NT2/D1 (cell line): ENCODE results near the gene NPPB.
"Not testable (repeated sequence)": the region's sequence is repeated elsewhere in the genome, so short reads cannot be mapped to it uniquely, and the experiment has no call there.

Experiments used
- DNase-seq: peaks from one replicate; pipeline ENCODE4 v3.0.0-alpha.2; 2011; ENCODE audit warnings: low read depth, low spot score
- H3K27me3 ChIP-seq: 2 replicates; pipeline ENCODE4 v1.6.0; 2011; ENCODE audit warnings: mild to moderate bottlenecking; ENCODE audit not compliant: insufficient read length, insufficient read depth
- H3K36me3 ChIP-seq: 2 replicates; pipeline ENCODE4 v1.6.1; 2011; ENCODE audit warnings: mild to moderate bottlenecking, low read length, mixed read lengths; ENCODE audit not compliant: insufficient read depth, insufficient read length
- H3K4me1 ChIP-seq: 2 replicates; pipeline ENCODE4 v1.5.1; 2011; ENCODE audit not compliant: insufficient read depth, insufficient read length
- H3K4me3 ChIP-seq: 2 replicates; pipeline ENCODE4 v1.5.1; 2011; ENCODE audit warnings: low read depth; ENCODE audit not compliant: insufficient read length
- H3K9ac ChIP-seq: 2 replicates; pipeline ENCODE4 v1.6.0; 2011; ENCODE audit warnings: low read depth; ENCODE audit not compliant: insufficient read length
- H3K9me3 ChIP-seq: 2 replicates; pipeline ENCODE4 v1.5.1; 2011; ENCODE audit warnings: mild to moderate bottlenecking, low read length; ENCODE audit not compliant: insufficient read depth
- SUZ12 ChIP-seq: IDR thresholded peaks from 2 replicates; pipeline ENCODE4 v1.6.1; 2011; ENCODE audit not compliant: insufficient read length, insufficient read depth; ENCODE audit errors: extremely low read depth
- YY1 ChIP-seq: IDR thresholded peaks from 2 replicates; pipeline ENCODE4 v1.6.1; 2011; ENCODE audit not compliant: insufficient read length, insufficient read depth
- ZNF274 ChIP-seq: IDR thresholded peaks from 2 replicates; pipeline ENCODE4 v1.6.1; 2011; ENCODE audit warnings: mild to moderate bottlenecking, low read depth, low read length

Gene NPPB

DNA sequence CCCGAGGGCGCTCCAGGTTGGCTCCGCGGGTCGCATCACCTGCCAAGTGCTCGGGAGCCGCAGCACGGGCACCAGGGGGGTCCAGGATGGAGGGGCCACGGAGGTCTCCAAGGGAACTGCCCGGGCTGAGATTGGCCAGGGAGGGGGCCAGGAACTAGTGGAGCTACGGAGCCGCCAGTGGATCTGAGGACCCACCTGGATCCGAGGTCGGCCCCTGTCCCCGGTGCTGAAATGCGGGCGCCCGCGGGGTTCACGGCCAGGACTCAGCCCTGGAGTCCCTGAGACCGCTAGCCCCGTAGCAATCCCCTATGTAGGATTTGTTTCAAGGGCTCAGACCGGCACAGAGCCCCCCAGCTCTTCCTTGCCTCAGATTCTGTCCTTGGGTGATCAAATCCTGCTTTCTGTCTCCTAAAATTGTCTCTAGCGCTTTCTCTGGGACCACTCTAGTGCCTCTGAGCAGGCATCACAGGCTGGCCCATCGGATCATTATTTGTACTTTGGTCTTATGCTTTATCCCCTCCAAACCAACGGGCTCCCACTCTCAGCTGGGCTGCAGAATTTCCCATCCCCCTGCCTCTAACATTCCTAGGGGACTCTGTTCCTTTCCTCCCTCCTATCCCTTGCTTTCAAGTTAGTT is 40.2 kb upstream of the NPPB start:
- no peaks in the 10 kb centered on the region for H3K36me3 ChIP-seq
- H3K27me3 ChIP-seq: no peaks in the 10 kb centered on the region
- no peak overlapping the region for H3K4me3 ChIP-seq
- TF ChIP-seq YY1 (no peak), SUZ12 (no peak), ZNF274 (no peak)
- H3K4me1 ChIP-seq: no peaks in the 10 kb centered on the region
- H3K9me3 ChIP-seq: no peaks in the 10 kb centered on the region
- H3K9ac ChIP-seq: no peak overlapping the region
- DNase-seq: no peak

DNA sequence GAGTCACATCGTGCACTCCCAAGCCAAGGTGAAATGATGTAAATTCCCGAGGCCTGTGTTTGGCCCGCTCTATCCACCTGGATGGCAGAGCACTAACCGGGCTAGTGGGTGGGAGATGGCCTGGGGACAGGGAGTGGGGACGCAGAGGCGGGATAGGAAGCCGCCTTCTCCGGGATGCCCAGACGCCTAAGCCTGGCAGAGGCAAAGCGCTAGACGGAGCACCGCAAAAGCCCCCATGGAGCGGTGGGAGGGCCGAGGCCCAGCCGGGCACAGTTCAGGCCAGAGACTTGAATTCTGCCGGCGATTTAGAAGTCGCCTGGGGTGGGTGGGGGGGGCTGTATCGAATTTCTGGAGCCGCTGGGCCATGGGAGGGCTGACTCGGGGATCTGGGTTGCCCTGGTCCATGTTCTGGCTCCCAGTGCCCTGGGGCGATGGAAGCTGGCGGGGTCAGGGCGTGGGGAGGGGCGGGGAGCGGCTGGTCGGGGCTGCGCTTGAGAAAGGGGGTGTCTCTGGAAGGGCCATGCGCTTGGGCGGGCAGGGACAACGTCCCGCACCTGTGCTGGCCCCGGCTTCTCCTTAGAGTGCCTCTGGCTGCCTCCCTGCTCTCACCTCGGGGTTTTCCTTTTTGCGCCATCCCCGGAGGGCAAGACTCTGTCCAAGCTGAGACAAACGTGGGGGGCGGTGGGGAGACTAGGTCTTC is 39.5 kb upstream of the NPPB start:
- no peak overlapping the region for H3K4me3 ChIP-seq
- no peaks in the 10 kb centered on the region for H3K4me1 ChIP-seq
- no peak for DNase-seq
- H3K9ac ChIP-seq: no peak overlapping the region
- no peaks in the 10 kb centered on the region for H3K27me3 ChIP-seq
- TF ChIP-seq ZNF274: no peak
- no peak for TF ChIP-seq SUZ12
- TF ChIP-seq YY1: no peak
- H3K9me3 ChIP-seq: no peaks in the 10 kb centered on the region
- no peaks in the 10 kb centered on the region for H3K36me3 ChIP-seq

DNA sequence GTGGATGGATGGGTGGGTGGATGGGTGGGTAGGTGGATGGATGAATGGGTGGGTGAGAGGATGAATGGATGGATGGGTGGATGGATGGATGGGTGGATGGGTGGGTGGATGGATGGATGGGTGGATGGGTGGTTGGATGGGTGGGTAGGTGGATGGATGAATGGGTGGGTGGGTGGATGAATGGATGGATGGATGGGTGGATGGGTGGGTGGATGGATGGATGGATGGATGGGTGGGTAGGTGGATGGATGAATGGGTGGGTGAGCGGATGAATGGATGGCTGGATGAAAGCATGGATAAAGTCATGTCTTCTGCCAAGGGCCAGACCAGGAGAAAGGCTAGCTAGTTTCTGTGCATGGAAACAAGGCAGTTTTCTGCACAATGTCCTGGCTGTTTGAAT is 35.8 kb upstream of the NPPB start:
- H3K4me1 ChIP-seq, H3K9ac ChIP-seq: not testable (repeated sequence)

DNA sequence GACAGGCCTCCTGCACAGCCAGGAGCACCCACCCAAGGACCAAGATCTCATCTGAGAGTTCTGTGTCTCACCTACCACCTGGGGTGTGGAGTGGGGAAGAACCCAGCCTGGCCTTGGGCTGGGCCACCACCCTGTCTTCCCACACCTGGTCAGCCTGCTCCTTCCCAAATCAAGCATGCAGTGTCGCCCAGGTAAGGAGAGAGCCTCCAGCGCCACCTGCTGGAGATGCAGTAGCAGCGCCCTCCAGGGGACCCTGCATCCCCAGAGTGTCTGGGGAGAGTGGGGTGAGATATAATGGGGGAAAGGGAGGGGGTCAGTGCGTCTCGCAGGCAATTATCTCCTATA is 35.1 kb upstream of the NPPB start:
- no peaks in the 10 kb centered on the region for H3K27me3 ChIP-seq
- TF ChIP-seq SUZ12 (no peak), YY1 (no peak), ZNF274 (no peak)
- H3K4me1 ChIP-seq: no peaks in the 10 kb centered on the region
- H3K4me3 ChIP-seq: no peak overlapping the region
- no peaks in the 10 kb centered on the region for H3K36me3 ChIP-seq
- no peak for DNase-seq
- no peaks in the 10 kb centered on the region for H3K9me3 ChIP-seq
- H3K9ac ChIP-seq: no peak overlapping the region

More for the DNA sequence above, 35.8 kb upstream of the NPPB start:
- H3K4me3 ChIP-seq, H3K36me3 ChIP-seq, H3K9me3 ChIP-seq, H3K27me3 ChIP-seq, DNase-seq: not testable (repeated sequence)

DNA sequence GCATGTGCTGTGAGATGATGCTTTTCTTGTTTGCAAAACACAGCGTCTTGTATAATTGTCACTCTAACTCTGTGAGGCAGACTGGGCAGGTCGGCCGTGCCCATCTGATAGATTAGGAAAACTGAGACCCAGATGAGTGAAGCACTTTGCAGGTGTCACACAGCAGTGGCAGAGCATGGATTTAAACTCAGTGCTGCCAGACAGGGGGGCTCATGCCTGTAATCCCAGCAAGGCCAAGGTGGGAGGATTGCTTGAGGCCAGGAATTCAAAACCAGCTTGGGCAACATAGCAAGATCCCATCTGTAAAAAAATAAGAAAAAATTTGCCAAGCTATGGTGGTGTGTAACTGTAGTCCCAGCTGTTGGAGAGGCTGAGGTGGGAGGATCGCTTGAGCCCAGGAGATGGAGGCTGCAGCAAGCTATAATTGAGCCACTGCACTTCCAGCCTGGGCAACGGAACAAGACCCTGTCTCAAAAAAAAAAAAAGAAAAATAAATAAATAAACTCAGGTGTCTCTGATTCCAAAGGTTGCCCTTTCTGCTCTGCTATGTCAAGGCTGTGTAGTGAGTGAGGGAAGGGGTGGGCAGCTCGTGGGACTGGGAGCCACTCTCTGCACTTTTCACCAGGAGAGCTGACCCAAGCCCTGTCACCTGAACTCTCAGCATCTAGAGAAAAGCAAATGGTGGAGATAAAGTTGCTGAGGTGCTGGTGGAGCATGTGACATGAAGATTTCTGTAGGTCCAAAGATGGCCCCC is 32.9 kb upstream of the NPPB start:
- Histone ChIP-seq H3K36me3 (no peaks in the 10 kb centered on the region), H3K27me3 (no peaks in the 10 kb centered on the region), H3K9me3 (no peaks in the 10 kb centered on the region), H3K4me1 (no peaks in the 10 kb centered on the region), H3K4me3 (no peak overlapping the region), H3K9ac (no peak overlapping the region)
- no peak for DNase-seq
- TF ChIP-seq YY1: no peak
- no peak for TF ChIP-seq SUZ12
- no peak for TF ChIP-seq ZNF274

DNA sequence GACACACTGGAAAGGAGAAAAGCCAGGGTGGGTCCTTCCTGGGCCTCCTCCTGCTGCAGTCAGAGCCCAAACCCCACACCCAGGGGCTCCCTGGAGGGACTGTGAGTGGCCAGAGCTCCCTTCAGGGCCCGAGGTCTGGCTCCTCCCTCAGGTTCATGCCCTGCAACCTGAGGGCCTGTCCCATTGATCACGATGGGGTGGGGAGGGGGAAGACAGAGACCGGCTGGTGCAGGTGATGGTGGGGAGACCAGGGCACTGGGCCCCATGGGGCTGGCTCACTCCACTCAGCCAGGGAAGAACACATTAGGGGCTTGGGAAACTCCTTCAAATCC is 30.1 kb upstream of the NPPB start:
- DNase-seq: no peak
- TF ChIP-seq ZNF274: no peak
- no peak for TF ChIP-seq SUZ12
- TF ChIP-seq YY1: no peak
- Histone ChIP-seq H3K4me3 (no peak overlapping the region), H3K27me3 (no peaks in the 10 kb centered on the region), H3K9ac (no peak overlapping the region), H3K9me3 (no peaks in the 10 kb centered on the region), H3K36me3 (no peaks in the 10 kb centered on the region), H3K4me1 (no peaks in the 10 kb centered on the region)

DNA sequence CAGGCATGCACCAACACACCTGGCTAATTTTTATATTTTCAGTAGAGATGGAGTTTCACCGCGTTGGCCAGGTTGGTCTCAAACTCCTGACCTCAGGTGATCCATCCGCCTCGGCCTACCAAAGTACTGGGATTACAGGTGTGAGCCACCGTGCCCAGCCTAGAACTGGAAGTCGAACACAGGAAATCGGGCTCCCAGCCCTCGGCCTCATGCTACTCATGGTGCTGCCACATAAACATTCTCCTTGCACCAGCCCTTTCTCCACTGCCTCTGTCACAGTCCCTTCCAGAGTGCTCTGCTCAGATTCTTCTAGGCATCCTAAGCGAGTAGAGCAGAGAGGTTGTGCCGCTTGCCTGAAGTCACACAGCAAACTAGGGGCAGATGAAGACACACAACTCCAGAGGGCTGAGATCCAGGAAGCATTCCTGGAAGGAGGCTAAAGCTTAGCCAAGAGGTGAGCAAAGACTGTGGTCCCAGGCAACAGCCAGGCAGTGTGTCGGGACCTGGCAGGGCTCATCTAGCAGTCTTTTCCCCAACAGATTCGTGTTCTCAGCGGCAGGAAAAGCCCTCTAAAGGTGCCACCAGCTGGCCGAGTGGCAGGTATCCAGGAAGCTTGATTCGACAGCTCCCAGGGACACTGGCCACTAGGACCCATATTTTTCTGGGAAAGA is 29.6 kb upstream of the NPPB start:
- no peak overlapping the region for H3K4me3 ChIP-seq
- H3K9ac ChIP-seq: no peak overlapping the region
- TF ChIP-seq SUZ12 (no peak), ZNF274 (no peak), YY1 (no peak)
- H3K9me3 ChIP-seq: no peaks in the 10 kb centered on the region
- no peaks in the 10 kb centered on the region for H3K27me3 ChIP-seq
- peaks cover 2% of the 10 kb centered on the region for H3K4me1 ChIP-seq
- no peak for DNase-seq
- H3K36me3 ChIP-seq: no peaks in the 10 kb centered on the region
